ENCODE measurements around the gene SIDT2. TPM values are rescaled to one million over a fixed set of nuclear protein-coding genes. Genes with fewer than 3 reads are reported as not detected.
"Not testable (repeated sequence)": the region's sequence is repeated elsewhere in the genome, so short reads cannot be mapped to it uniquely, and the experiment has no call there.

Gene SIDT2
- total RNA-seq, 4 donors from 2014 or later: 15.3 to 50.1 (median 33.6) TPM

DNA sequence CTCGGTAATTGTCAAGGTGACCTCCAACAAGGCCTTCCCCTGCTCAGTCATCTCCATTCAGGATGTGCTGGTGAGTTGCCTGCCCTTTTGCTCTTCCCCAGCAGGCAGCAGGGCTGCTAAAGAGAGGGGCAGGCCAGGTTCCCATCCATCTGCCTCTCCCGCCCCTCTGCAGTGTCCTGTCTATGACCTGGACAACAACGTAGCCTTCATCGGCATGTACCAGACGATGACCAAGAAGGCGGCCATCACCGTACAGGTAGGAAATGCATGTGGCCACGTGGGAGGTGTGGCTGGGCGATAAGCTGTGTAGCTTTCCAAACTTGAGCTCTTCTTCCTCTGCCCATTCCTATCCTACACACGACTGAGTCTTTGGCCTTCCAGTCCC is 4.0 kb downstream of the SIDT2 start:
- H3K4me3 ChIP-seq: no peak overlapping the region
- H3K27ac ChIP-seq: no peak overlapping the region
- WGBS, 2 donors (ENCODE audit: low coverage in 1 of 2): 90 to 100% methylated on average over 3 of the region's 10 CpGs
- no peaks in the 10 kb centered on the region for H3K27me3 ChIP-seq
- no peaks in the 10 kb centered on the region for H3K9me3 ChIP-seq
- ATAC-seq: no peak
- no peak for TF ChIP-seq EP300 (IDR thresholded peaks at IDR 0.05)
- no peak for TF ChIP-seq POLR2A (IDR thresholded peaks at IDR 0.05)
- H3K36me3 ChIP-seq: peaks cover 0 to 60% of the 10 kb centered on the region in 2 donors
- H3K4me1 ChIP-seq: peaks cover 0 to 56% (median 25%) of the 10 kb centered on the region in 3 donors

GRCh38 chr11:117183178-117183577 is 4.6 kb downstream of the SIDT2 start:
- WGBS, 2 donors (ENCODE audit: low coverage in 1 of 2): 96 to 100% methylated on average over 2 to 7 of the region's 13 CpGs
- H3K9me3 ChIP-seq, H3K27me3 ChIP-seq, H3K4me3 ChIP-seq, H3K27ac ChIP-seq, ATAC-seq: not testable (repeated sequence)
- H3K4me1 ChIP-seq: peaks cover 0 to 53% (median 20%) of the 10 kb centered on the region in 3 donors
- H3K36me3 ChIP-seq: peaks cover 0 to 66% of the 10 kb centered on the region in 2 donors

DNA sequence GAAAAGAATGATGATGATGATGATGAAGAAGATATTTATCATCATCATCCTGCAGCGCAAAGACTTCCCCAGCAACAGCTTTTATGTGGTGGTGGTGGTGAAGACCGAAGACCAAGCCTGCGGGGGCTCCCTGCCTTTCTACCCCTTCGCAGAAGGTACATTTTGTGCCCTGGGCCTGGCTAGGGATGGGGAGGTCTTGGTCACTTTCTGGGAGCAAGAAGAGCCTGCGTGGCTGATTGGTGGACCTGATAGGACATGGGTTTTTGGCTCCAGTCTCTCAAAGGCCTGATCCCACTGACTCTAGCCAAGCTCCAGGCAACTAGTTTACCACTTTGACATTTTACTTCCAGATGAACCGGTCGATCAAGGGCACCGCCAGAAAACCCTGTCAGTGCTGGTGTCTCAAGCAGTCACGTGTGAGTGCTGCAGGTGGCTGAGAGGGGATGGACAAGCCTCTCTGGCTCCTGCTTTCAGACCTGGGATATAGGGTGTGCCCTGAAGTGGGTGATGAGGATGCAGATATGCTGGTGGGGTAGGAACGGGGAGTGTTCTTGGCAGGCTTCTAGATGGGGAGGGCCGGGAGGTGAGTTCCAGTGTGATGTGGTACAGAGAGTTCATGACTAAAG is 5.3 kb downstream of the SIDT2 start:
- no peak for ATAC-seq
- Histone ChIP-seq H3K27ac (no peak overlapping the region), H3K27me3 (no peaks in the 10 kb centered on the region), H3K9me3 (no peaks in the 10 kb centered on the region), H3K4me1 (peaks cover 0 to 50% (median 20%) of the 10 kb centered on the region in 3 donors), H3K36me3 (peaks cover 0 to 73% of the 10 kb centered on the region in 2 donors), H3K4me3 (no peak overlapping the region)
- 76 to 95% methylated on average over 3 to 8 of the region's 11 CpGs for WGBS, 2 donors (ENCODE audit: low coverage in 1 of 2)
- TF ChIP-seq POLR2AphosphoS5 (IDR thresholded peaks at IDR 0.05) (no peak), CTCF (IDR thresholded peaks at IDR 0.05) (no peak), POLR2A (IDR thresholded peaks at IDR 0.05) (no peak), EP300 (IDR thresholded peaks at IDR 0.05) (no peak)

GRCh38 chr11:117185736-117186430 is 7.3 kb downstream of the SIDT2 start:
- TF ChIP-seq POLR2AphosphoS5 (IDR thresholded peaks at IDR 0.05) (no peak), POLR2A (IDR thresholded peaks at IDR 0.05) (no peak), EP300 (IDR thresholded peaks at IDR 0.05) (no peak), CTCF (IDR thresholded peaks at IDR 0.05) (no peak)
- Histone ChIP-seq H3K27ac (peak overlapping the region in 1 of 4 donors; percentile 31), H3K9me3 (no peaks in the 10 kb centered on the region), H3K27me3 (no peaks in the 10 kb centered on the region), H3K36me3 (peaks cover 0 to 93% of the 10 kb centered on the region in 2 donors), H3K4me1 (peaks cover 0 to 35% (median 7%) of the 10 kb centered on the region in 3 donors), H3K4me3 (no peak overlapping the region)
- ATAC-seq: no peak
- WGBS, 2 donors (ENCODE audit: low coverage in 1 of 2): 70 to 92% methylated on average over 2 to 4 of the region's 5 CpGs

GRCh38 chr11:117186431-117186761 is 7.9 kb downstream of the SIDT2 start:
- peaks cover 0 to 98% of the 10 kb centered on the region in 2 donors for H3K36me3 ChIP-seq
- H3K27ac ChIP-seq: peak overlapping the region in 2 of 4 donors; percentile 5 to 31
- peaks cover 0 to 30% (median 2%) of the 10 kb centered on the region in 3 donors for H3K4me1 ChIP-seq
- WGBS, 2 donors (ENCODE audit: low coverage in 1 of 2): 100% methylated on average over 2 of the region's 4 CpGs; no CpG with 5 or more reads in 1 of the 2 donors
- no peak for ATAC-seq
- no peaks in the 10 kb centered on the region for H3K27me3 ChIP-seq
- no peaks in the 10 kb centered on the region for H3K9me3 ChIP-seq
- no peak overlapping the region for H3K4me3 ChIP-seq
- no peak for TF ChIP-seq POLR2AphosphoS5 (IDR thresholded peaks at IDR 0.05)
- no peak for TF ChIP-seq POLR2A (IDR thresholded peaks at IDR 0.05)
- no peak for TF ChIP-seq EP300 (IDR thresholded peaks at IDR 0.05)
- TF ChIP-seq CTCF (IDR thresholded peaks at IDR 0.05): no peak

- Histone ChIP-seq H3K9me3 (no peaks in the 10 kb centered on the region), H3K36me3 (peaks cover 0 to 100% of the 10 kb centered on the region in 2 donors), H3K27me3 (no peaks in the 10 kb centered on the region), H3K27ac (peak overlapping the region in 2 of 4 donors; percentile 5 to 31), H3K4me3 (no peak overlapping the region), H3K4me1 (peaks cover 0 to 24% (median 0%) of the 10 kb centered on the region in 3 donors)
- TF ChIP-seq POLR2A (IDR thresholded peaks at IDR 0.05): no peak
- no peak for TF ChIP-seq EP300 (IDR thresholded peaks at IDR 0.05)
- no peak for TF ChIP-seq POLR2AphosphoS5 (IDR thresholded peaks at IDR 0.05)
- TF ChIP-seq CTCF (IDR thresholded peaks at IDR 0.05): no peak
- WGBS, 2 donors (ENCODE audit: low coverage in 1 of 2): 43 to 83% methylated on average over 2 of the region's 6 CpGs
- no peak for ATAC-seq
These were observed 8.5 kb downstream of the SIDT2 start for GRCh38 chr11:117187007-117187406.

All from gastroesophageal sphincter (tissue), 4 donors.